ENCODE results near the gene ALAD.
A peak's percentile ranks its signal among the peaks of the same experiment; 100 is the strongest.

ALAD gene

GRCh38 chr9:113341712-113342410 is 59.2 kb downstream of the ALAD start:
- no peak for TF ChIP-seq ZFX (IDR thresholded peaks at IDR 0.05; ENCODE audit: borderline replicate concordance)
- TF ChIP-seq, protein P1, sequence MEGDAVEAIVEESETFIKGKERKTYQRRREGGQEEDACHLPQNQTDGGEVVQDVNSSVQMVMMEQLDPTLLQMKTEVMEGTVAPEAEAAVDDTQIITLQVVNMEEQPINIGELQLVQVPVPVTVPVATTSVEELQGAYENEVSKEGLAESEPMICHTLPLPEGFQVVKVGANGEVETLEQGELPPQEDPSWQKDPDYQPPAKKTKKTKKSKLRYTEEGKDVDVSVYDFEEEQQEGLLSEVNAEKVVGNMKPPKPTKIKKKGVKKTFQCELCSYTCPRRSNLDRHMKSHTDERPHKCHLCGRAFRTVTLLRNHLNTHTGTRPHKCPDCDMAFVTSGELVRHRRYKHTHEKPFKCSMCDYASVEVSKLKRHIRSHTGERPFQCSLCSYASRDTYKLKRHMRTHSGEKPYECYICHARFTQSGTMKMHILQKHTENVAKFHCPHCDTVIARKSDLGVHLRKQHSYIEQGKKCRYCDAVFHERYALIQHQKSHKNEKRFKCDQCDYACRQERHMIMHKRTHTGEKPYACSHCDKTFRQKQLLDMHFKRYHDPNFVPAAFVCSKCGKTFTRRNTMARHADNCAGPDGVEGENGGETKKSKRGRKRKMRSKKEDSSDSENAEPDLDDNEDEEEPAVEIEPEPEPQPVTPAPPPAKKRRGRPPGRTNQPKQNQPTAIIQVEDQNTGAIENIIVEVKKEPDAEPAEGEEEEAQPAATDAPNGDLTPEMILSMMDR (IDR thresholded peaks at IDR 0.05): no peak
- H3K27ac ChIP-seq: no peak overlapping the region

GRCh38 chr9:113340011-113340699 is 60.9 kb downstream of the ALAD start, which contains the start of gene WDR31:
WDR31 (minus strand) TSS chr9:113340275; CDS start chr9:113332022, 8,253 bp downstream.
- peak within 1 kb of the TSS; percentile 66 for H3K27ac ChIP-seq

GRCh38 chr9:113337714-113338113 is 63.4 kb downstream of the ALAD start:
- no peak for TF ChIP-seq ZFX (IDR thresholded peaks at IDR 0.05; ENCODE audit: borderline replicate concordance)
- TF ChIP-seq, protein P1 (IDR thresholded peaks at IDR 0.05): no peak
- H3K27ac ChIP-seq: no peak overlapping the region

More at GRCh38 chr9:113340011-113340699, 60.9 kb downstream of the ALAD start, which contains the start of gene WDR31:
- no peak for TF ChIP-seq ZFX (IDR thresholded peaks at IDR 0.05; ENCODE audit: borderline replicate concordance)
- TF ChIP-seq, protein P1 (IDR thresholded peaks at IDR 0.05): no peak
